ENCODE measurements around the gene SMURF1. TPM values are rescaled to one million over a fixed set of nuclear protein-coding genes. Genes with fewer than 3 reads are reported as not detected.

Gene SMURF1
- total and polyA plus RNA-seq, 2 of the 8 experiments (the other 6 are each of a cell fraction or from before 2014, with no cell fraction given), result 9.6 to 24.5 TPM

- Histone ChIP-seq H4K8ac (ENCODE audit: extremely low read depth, insufficient read depth, low read length) (no peak overlapping the region), H3K56ac (replicated peaks; ENCODE audit: insufficient read length, low read depth, low read length) (no peak overlapping the region), H2BK20ac (ENCODE audit: low read length) (no peak overlapping the region), H2BK12ac (ENCODE audit: low read depth, low read length) (no peak overlapping the region), H2AK5ac (ENCODE audit: low read depth, low read length) (no peak overlapping the region), H4K5ac (ENCODE audit: insufficient read length, low read depth, low read length) (no peak overlapping the region), H4K91ac (replicated peaks; ENCODE audit: insufficient read length, low read length) (no peak overlapping the region), H2AFZ (ENCODE audit: low read length) (no peak overlapping the region), H3K79me2 (ENCODE audit: control insufficient read depth in 1 of 2, insufficient read depth in 2 of 2, low read length in 2 of 2) (peaks cover 0 to 64% of the 10 kb centered on the region in 2 experiments; a peak in 2 of 4 replicates), H3K4me3 (ENCODE audit: extremely low read depth in 1 of 4, insufficient read depth in 2 of 4, low read depth in 3 of 4, low read length in 4 of 4) (no peak overlapping the region), H3K23me2 (ENCODE audit: low read depth, low read length) (no peaks in the 10 kb centered on the region), H3K4me2 (ENCODE audit: insufficient read depth in 1 of 2, low read depth in 2 of 2, low read length in 2 of 2) (no peak overlapping the region), H2BK15ac (ENCODE audit: low read length) (no peak overlapping the region), H2BK120ac (replicated peaks; ENCODE audit: low read depth, low read length) (no peak overlapping the region), H3K9ac (replicated peaks in 1 of 4; ENCODE audit: extremely low read depth in 1 of 4, low read depth in 3 of 4, low read length in 3 of 4) (peak overlapping the region in 1 of 4 experiments; percentile 43; a peak in 1 of 7 replicates), H3K18ac (ENCODE audit: extremely low read depth, low read length) (no peak overlapping the region), H3K36me3 (ENCODE audit: control insufficient read depth in 2 of 4, insufficient read depth in 4 of 4, low read length in 3 of 4) (no peaks in the 10 kb centered on the region), H3K79me1 (ENCODE audit: low read depth, low read length) (peaks cover 5% of the 10 kb centered on the region; the same call in 1 of the 2 replicates), H3K27me3 (replicated peaks in 1 of 4; ENCODE audit: control insufficient read depth in 3 of 4, extremely low read depth in 1 of 4, insufficient read depth in 3 of 4, low read length in 3 of 4) (no peaks in the 10 kb centered on the region), H3K9me3 (ENCODE audit: insufficient read depth in 2 of 2, low read depth in 1 of 2, low read length in 1 of 2) (no peaks in the 10 kb centered on the region; a peak in 1 of 4 replicates), H3K4ac (replicated peaks; ENCODE audit: insufficient read length, low read depth, low read length) (no peak overlapping the region), H4K20me1 (replicated peaks in 1 of 2; ENCODE audit: control insufficient read depth in 1 of 2, insufficient read depth in 2 of 2, low read length in 2 of 2) (peaks cover 0 to 2% of the 10 kb centered on the region in 2 experiments), H2BK5ac (ENCODE audit: low read depth, low read length) (no peak overlapping the region), H3K4me1 (replicated peaks in 1 of 4; ENCODE audit: control insufficient read depth in 3 of 4, insufficient read depth in 4 of 4, low read length in 3 of 4) (peaks cover 0 to 7% (median 1%) of the 10 kb centered on the region in 4 experiments; a peak in 3 of 7 replicates), H3K27ac (ENCODE audit: low read depth, low read length) (no peak overlapping the region), H3K14ac (ENCODE audit: insufficient read length) (no peak overlapping the region), H3K23ac (ENCODE audit: insufficient read length) (no peak overlapping the region)
- DNase-seq (ENCODE audit: low read depth in 1 of 2, low spot score in 2 of 2) (no peak), FAIRE-seq (no peak)
- POLR2A ChIA-PET (ENCODE audit: partially characterized antibody), result no interaction called here
- CTCF ChIA-PET (ENCODE audit: partially characterized antibody), result no interaction called here
- WGBS, 2 experiments (ENCODE audit: extremely low coverage in 1 of 2, insufficient coverage in 1 of 2, insufficient read length in 1 of 2, insufficient replicate concordance in 2 of 2, low coverage in 1 of 2, low lambda C conversion rate in 2 of 2, missing lambda C conversion rate in 1 of 2), result 93% methylated on average over 3 of the region's 3 CpGs; no CpG with 5 or more reads in 1 of the 2 experiments
- TF ChIP-seq TBP (IDR thresholded peaks at IDR 0.05; ENCODE audit: low read depth, low read length) (no peak), RFX5 (IDR thresholded peaks at IDR 0.05; ENCODE audit: borderline replicate concordance, low read depth, low read length) (no peak), ATF2 (IDR thresholded peaks at IDR 0.05; ENCODE audit: low read length) (no peak), CBX8 (IDR thresholded peaks at IDR 0.05; ENCODE audit: borderline replicate concordance, low read depth, low read length) (no peak), EZH2 (IDR thresholded peaks at IDR 0.05; ENCODE audit: low read depth, low read length, severe bottlenecking) (no peak), SP2 (IDR thresholded peaks at IDR 0.05; ENCODE audit: low read length) (no peak), BACH1 (IDR thresholded peaks at IDR 0.05; ENCODE audit: low read length) (no peak), TAF7 (optimal IDR thresholded peaks at IDR 0.05; ENCODE audit: borderline replicate concordance, low read depth, low read length) (no peak), SIX5 (IDR thresholded peaks at IDR 0.05; ENCODE audit: low read depth, low read length) (no peak), E2F6 (IDR thresholded peaks at IDR 0.05) (no peak), GTF2F1 (IDR thresholded peaks at IDR 0.05; ENCODE audit: borderline replicate concordance, low read depth, low read length) (no peak), SRF (IDR thresholded peaks at IDR 0.05; ENCODE audit: low read depth, low read length) (no peak), POLR2A (IDR thresholded peaks at IDR 0.05; ENCODE audit: control extremely low read depth in 1 of 2, low read depth in 2 of 2, low read length in 2 of 2) (no peak)
These were observed 60.2 kb downstream of the SMURF1 start for GRCh38 chr7:99083733-99084132.

All from H1 (cell line).